Subcutaneous abdominal adipose tissue (tissue), 5 donors: ENCODE data around the gene CPS1.

Source experiments
- H3K27ac ChIP-seq: one replicate; pipeline ENCODE4 v1.7.0; 2013; ENCODE audit warnings: low read depth, mild to moderate bottlenecking, inconsistent platforms, low read length, moderate library complexity
- H3K27me3 ChIP-seq, 5 donors: one replicate each; pipeline ENCODE4 v1.7.0; 2013; ENCODE audit warnings: low read length in 5 of 5, inconsistent platforms in 1 of 5; ENCODE audit not compliant: control insufficient read depth in 5 of 5, insufficient read depth in 4 of 5
- H3K36me3 ChIP-seq, 5 donors: one replicate each; pipeline ENCODE4 v1.7.0; 2013; ENCODE audit warnings: low read length in 5 of 5; ENCODE audit not compliant: control insufficient read depth in 5 of 5, insufficient read depth in 5 of 5
- H3K4me1 ChIP-seq, 5 donors: one replicate each; pipeline ENCODE4 v1.7.0; 2013; ENCODE audit warnings: low read length in 5 of 5, mild to moderate bottlenecking in 3 of 5, moderate library complexity in 1 of 5; ENCODE audit not compliant: control insufficient read depth in 5 of 5, insufficient read depth in 5 of 5
- H3K4me3 ChIP-seq, 5 donors: one replicate each; pipeline ENCODE4 v1.7.0; 2013; ENCODE audit warnings: low read length in 5 of 5, low read depth in 1 of 5
- H3K9ac ChIP-seq, 5 donors: one replicate each; pipeline ENCODE4 v1.7.0; 2013; ENCODE audit warnings: low read length in 5 of 5, mild to moderate bottlenecking in 4 of 5, moderate library complexity in 3 of 5
- H3K9me3 ChIP-seq, 5 donors: one replicate each; pipeline ENCODE4 v1.7.0; 2013; ENCODE audit warnings: low read length in 5 of 5; ENCODE audit not compliant: control insufficient read depth in 5 of 5
- donor health status: healthy.
- donor health status: healthy.
- donor health status: healthy.
- donor health status: healthy.
- donor health status: healthy.

CPS1 gene

DNA sequence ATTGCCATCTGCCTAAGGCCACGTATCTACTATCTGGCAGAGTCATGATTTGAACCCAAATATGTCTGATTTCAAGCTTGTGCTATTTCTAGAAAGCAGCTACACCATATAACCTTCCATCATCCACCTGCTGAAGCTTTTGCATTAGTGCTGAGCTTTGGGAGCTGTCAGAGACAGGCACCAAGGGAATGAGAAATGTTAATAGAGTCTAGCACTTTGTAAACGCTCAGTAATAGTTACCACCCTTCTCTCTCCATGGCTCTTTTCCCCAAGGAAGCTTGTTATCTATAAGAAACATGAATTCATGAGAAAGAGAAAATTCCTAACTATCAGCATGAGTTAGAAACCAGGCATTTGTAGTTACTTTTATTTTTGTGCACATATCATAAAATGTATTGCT is 151.5 kb downstream of the CPS1 start:
- no peaks in the 10 kb centered on the region for H3K4me1 ChIP-seq
- no peaks in the 10 kb centered on the region for H3K36me3 ChIP-seq
- H3K4me3 ChIP-seq, result no peak overlapping the region
- no peaks in the 10 kb centered on the region for H3K9me3 ChIP-seq
- H3K27me3 ChIP-seq, result peaks cover 0 to 3% (median 0%) of the 10 kb centered on the region in 5 donors
- no peak overlapping the region for H3K9ac ChIP-seq
- H3K27ac ChIP-seq, result no peak overlapping the region

DNA sequence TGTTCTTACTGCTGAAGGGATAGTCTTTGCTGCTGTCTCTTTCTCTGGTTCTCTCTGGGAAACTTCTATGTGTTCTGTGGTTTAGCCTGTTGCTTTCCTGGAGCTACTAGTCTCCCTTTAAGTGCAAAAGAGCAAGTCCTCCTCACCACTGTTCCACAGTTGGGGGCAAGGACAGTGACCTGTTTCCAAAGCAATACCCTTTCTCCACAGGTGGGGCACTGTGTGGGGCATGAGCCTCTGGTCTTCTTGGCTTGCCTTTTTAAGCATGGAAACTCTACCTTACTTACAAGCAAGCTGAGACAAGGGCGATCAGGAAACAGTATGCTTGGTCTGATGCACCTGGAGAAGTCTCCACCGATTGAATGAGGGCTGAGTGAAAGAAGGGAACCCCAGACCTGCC is 156.7 kb downstream of the CPS1 start:
- H3K27ac ChIP-seq, result no peak overlapping the region
- no peaks in the 10 kb centered on the region for H3K4me1 ChIP-seq
- no peak overlapping the region for H3K9ac ChIP-seq
- peaks cover 0 to 5% (median 0%) of the 10 kb centered on the region in 5 donors for H3K27me3 ChIP-seq
- no peak overlapping the region for H3K4me3 ChIP-seq
- no peaks in the 10 kb centered on the region for H3K9me3 ChIP-seq
- no peaks in the 10 kb centered on the region for H3K36me3 ChIP-seq

GRCh38 chr2:210715560-210716082 is 159.2 kb downstream of the CPS1 start:
- Histone ChIP-seq H3K27ac (no peak overlapping the region), H3K4me1 (no peaks in the 10 kb centered on the region), H3K9ac (no peak overlapping the region)

DNA sequence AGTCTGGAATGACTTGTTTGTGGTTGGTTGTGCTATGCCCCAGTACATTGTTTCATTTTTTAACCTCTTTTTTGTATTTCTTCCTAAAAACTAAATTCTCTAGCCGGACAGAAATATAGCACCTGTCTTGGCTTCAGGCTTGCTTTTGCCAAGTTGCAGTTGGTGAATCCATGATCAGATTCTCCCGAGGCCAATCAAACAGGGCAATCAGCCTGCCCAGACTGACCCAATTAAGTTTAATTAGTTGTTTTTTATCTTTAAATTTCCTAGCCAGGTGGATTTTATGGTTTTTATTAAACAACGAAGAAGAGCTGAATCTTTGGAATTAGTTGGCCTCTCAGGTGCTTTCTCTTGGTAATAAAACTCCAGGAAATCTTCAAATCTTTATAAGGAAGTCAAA is 162.1 kb downstream of the CPS1 start:
- H3K27ac ChIP-seq, result no peak overlapping the region
- H3K36me3 ChIP-seq, result no peaks in the 10 kb centered on the region
- H3K27me3 ChIP-seq, result no peaks in the 10 kb centered on the region
- no peak overlapping the region for H3K9ac ChIP-seq
- no peaks in the 10 kb centered on the region for H3K4me1 ChIP-seq
- no peak overlapping the region for H3K4me3 ChIP-seq
- H3K9me3 ChIP-seq, result no peaks in the 10 kb centered on the region

More at GRCh38 chr2:210715560-210716082, 159.2 kb downstream of the CPS1 start:
- H3K9me3 ChIP-seq, result no peaks in the 10 kb centered on the region
- H3K4me3 ChIP-seq, result no peak overlapping the region
- no peaks in the 10 kb centered on the region for H3K36me3 ChIP-seq
- H3K27me3 ChIP-seq, result peaks cover 0 to 5% (median 0%) of the 10 kb centered on the region in 5 donors

GRCh38 chr2:210722092-210722491 is 165.7 kb downstream of the CPS1 start:
- Histone ChIP-seq H3K27me3 (no peaks in the 10 kb centered on the region), H3K27ac (no peak overlapping the region), H3K4me3 (no peak overlapping the region), H3K9me3 (no peaks in the 10 kb centered on the region), H3K4me1 (no peaks in the 10 kb centered on the region), H3K9ac (no peak overlapping the region), H3K36me3 (no peaks in the 10 kb centered on the region)

DNA sequence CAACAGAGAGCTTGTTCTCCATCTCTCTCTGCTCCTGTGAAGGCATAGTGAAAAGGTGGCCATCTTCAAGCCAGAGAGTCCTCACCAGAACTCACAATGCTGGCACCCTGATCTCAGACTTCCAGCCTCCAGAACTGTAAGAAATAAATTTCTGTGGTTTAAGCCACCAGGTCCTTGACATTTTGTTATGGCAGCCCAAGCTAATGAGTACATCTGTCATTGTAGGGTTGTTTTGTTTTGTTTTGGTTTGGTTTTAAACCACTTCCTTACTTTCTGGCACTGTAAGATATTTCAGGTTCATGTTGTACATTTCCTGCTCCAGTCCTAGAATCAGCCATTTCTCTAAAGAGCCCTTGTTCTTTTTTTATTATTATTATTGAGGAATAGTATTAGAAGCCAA is 171.2 kb downstream of the CPS1 start:
- no peaks in the 10 kb centered on the region for H3K4me1 ChIP-seq
- no peak overlapping the region for H3K4me3 ChIP-seq
- H3K36me3 ChIP-seq, result no peaks in the 10 kb centered on the region
- H3K9ac ChIP-seq, result no peak overlapping the region
- no peaks in the 10 kb centered on the region for H3K9me3 ChIP-seq
- H3K27me3 ChIP-seq, result no peaks in the 10 kb centered on the region
- H3K27ac ChIP-seq, result no peak overlapping the region
